ENCODE data around the gene CEP83. TPM values are rescaled to one million over a fixed set of nuclear protein-coding genes. Genes with fewer than 3 reads are reported as not detected.

The CEP83 gene
- total and polyA plus RNA-seq, 9 of the 15 experiments (the other 6 are each of a cell fraction or from before 2014, with no cell fraction given) = 5.3 to 40.5 (median 31.3) TPM

- no peaks in the 10 kb centered on the region for H3K9me3 ChIP-seq (replicated peaks; ENCODE audit: control insufficient read depth, insufficient read depth, low read depth, low read length)
- in situ Hi-C loops (cut with MboI) = no loop called here
- intact Hi-C loops (cut with micrococcal nuclease) = no loop called here
- H3K27me3 ChIP-seq (ENCODE audit: control insufficient read depth in 2 of 2, insufficient read depth in 2 of 2, low read length in 2 of 2) = peaks cover 28 to 49% of the 10 kb centered on the region in 2 experiments
- H3K4me1 ChIP-seq (replicated peaks in 1 of 2; ENCODE audit: control insufficient read depth in 2 of 2, insufficient read depth in 2 of 2, low read length in 2 of 2) = peaks cover 10 to 11% of the 10 kb centered on the region in 2 experiments; a peak in 4 of 5 replicates
- ChIA-PET POLR2A (no interaction called here), CTCF (ENCODE audit: low intra/inter-chr PET ratio) (no interaction called here)
- no peak overlapping the region for H3K9ac ChIP-seq (ENCODE audit: insufficient read depth in 1 of 2, low read depth in 2 of 2, low read length in 2 of 2)
- no peak; the same call in 2 of the 3 replicates for ATAC-seq
- H3K79me2 ChIP-seq (ENCODE audit: control insufficient read depth, insufficient read depth, low read length) = no peaks in the 10 kb centered on the region
- no peaks in the 10 kb centered on the region for H4K20me1 ChIP-seq (replicated peaks; ENCODE audit: control insufficient read depth, insufficient read depth, low read length)
- no peak overlapping the region for H3K4me3 ChIP-seq
- no peak overlapping the region for H3K27ac ChIP-seq (ENCODE audit: extremely low read depth, low read depth, low read length)
- no peak for DNase-seq (ENCODE audit: extremely low read depth in 1 of 4, low spot score in 3 of 4)
- no peak overlapping the region for H2AFZ ChIP-seq (ENCODE audit: low read depth, low read length)
- H3K9me1 ChIP-seq (ENCODE audit: control insufficient read depth, insufficient read depth, low read length) = no peaks in the 10 kb centered on the region
- WGBS (ENCODE audit: insufficient coverage, low coverage, missing lambda C conversion rate) = 24% methylated on average over 14 of the region's 20 CpGs
- no TSS peak for BruUV-seq (replicated peaks)
- no peak overlapping the region for H3K4me2 ChIP-seq (ENCODE audit: insufficient read depth, low read length)
- no peak for FAIRE-seq
- H3K36me3 ChIP-seq (ENCODE audit: control insufficient read depth, insufficient read depth, low read length) = no peaks in the 10 kb centered on the region
- no peak for TF ChIP-seq SAFB2 (IDR thresholded peaks at IDR 0.05; ENCODE audit: borderline replicate concordance, low read depth, low read length, severe bottlenecking)
- peak; percentile 21; the same call in 1 of the 2 replicates for TF ChIP-seq DMBX1 (CRISPR knock-in tag; IDR thresholded peaks at IDR 0.05; ENCODE audit: borderline replicate concordance)
- 0 out of 2 replicates have a peak, but pooled peaks have one; percentile 25 for TF ChIP-seq ZNF592 (IDR thresholded peaks at IDR 0.05)
- peak in 1 of 2 experiments; percentile 54 for TF ChIP-seq E2F6 (IDR thresholded peaks at IDR 0.05; ENCODE audit: borderline replicate concordance in 1 of 2, extremely low read depth in 1 of 2, insufficient read depth in 1 of 2, insufficient read length in 1 of 2, low read depth in 1 of 2, low read length in 1 of 2, poor library complexity in 1 of 2, severe bottlenecking in 1 of 2)
These were observed 195.6 kb downstream of the CEP83 start for GRCh38 chr12:94263905-94264561.

Data from K562 (cell line).